H1 (cell line): Measurements from ENCODE around the gene SERPINE3. TPM values are rescaled to one million over a fixed set of nuclear protein-coding genes. Genes with fewer than 3 reads are reported as not detected.

Experiments
- CTCF ChIA-PET: fragments of 300-600 bp; sonication (Branson Sonifier 250); formaldehyde crosslinking; loops from one replicate; lab custom pipeline; 2021; ENCODE audit not compliant: partially characterized antibody; lab: Charles Lee
- POLR2A ChIA-PET: fragments of 300-600 bp; sonication (Branson Sonifier 250); formaldehyde crosslinking; loops from one replicate; lab custom pipeline; 2021; ENCODE audit warnings: inconsistent platforms; ENCODE audit not compliant: partially characterized antibody; lab: Charles Lee
- DNase-seq, 2 experiments: peaks; one replicate each; pipeline versions ENCODE4 v3.0.0 to v3.0.0-alpha.2; 2010 to 2022; ENCODE audit warnings: low spot score in 2 of 2, low read depth in 1 of 2, mixed read lengths in 1 of 2
- FAIRE-seq: peaks from 2 replicates; lab custom pipeline; 2011; peaks lifted over from hg19 to GRCh38; lab: Jason Lieb, UNC
- H2AFZ ChIP-seq: 2 replicates; pipeline ENCODE4 v1.8.1; 2012; ENCODE audit warnings: low read length, inconsistent platforms
- H2AK5ac ChIP-seq: 2 replicates; pipeline ENCODE4 v1.6.1; 2013; ENCODE audit warnings: low read depth, low read length
- H2BK120ac ChIP-seq: replicated peaks from 2 replicates; pipeline ENCODE3; 2013; ENCODE audit warnings: low read depth, low read length, inconsistent platforms
- H2BK12ac ChIP-seq: 2 replicates; pipeline ENCODE4 v1.6.1; 2013; ENCODE audit warnings: low read depth, low read length
- H2BK15ac ChIP-seq: 2 replicates; pipeline ENCODE4 v1.6.1; 2013; ENCODE audit warnings: low read length
- H2BK20ac ChIP-seq: 2 replicates; pipeline ENCODE4 v1.6.1; 2013; ENCODE audit warnings: low read length
- H2BK5ac ChIP-seq: 2 replicates; pipeline ENCODE4 v1.6.1; 2013; ENCODE audit warnings: low read depth, low read length
- H3K14ac ChIP-seq: 2 replicates; pipeline ENCODE4 v1.6.1; 2013; ENCODE audit warnings: inconsistent platforms; ENCODE audit not compliant: insufficient read length
- H3K18ac ChIP-seq: 2 replicates; pipeline ENCODE4 v1.6.1; 2013; ENCODE audit warnings: low read length; ENCODE audit errors: extremely low read depth
- H3K23ac ChIP-seq: 2 replicates; pipeline ENCODE4 v1.6.1; 2013; ENCODE audit warnings: inconsistent platforms; ENCODE audit not compliant: insufficient read length
- H3K23me2 ChIP-seq: 2 replicates; pipeline ENCODE4 v1.6.1; 2013; ENCODE audit warnings: low read depth, low read length
- H3K27ac ChIP-seq: 2 replicates; pipeline ENCODE4 v1.6.1; 2011; ENCODE audit warnings: low read depth, low read length, inconsistent platforms
- H3K27me3 ChIP-seq, 4 experiments: replicated peaks in 1 of 4; 1 replicate in 1 of 4; 2 replicates in 3 of 4; pipeline versions ENCODE4 v1.6.1 to v1.8.1; 2011 to 2013; ENCODE audit warnings: low read length in 3 of 4, mild to moderate bottlenecking in 3 of 4, inconsistent platforms in 2 of 4, mixed read lengths in 2 of 4, moderate library complexity in 1 of 4; ENCODE audit not compliant: control insufficient read depth in 3 of 4, insufficient read depth in 3 of 4; ENCODE audit errors: extremely low read depth in 1 of 4
- H3K36me3 ChIP-seq, 4 experiments: 2 replicates each; pipeline versions ENCODE4 v1.6.1 to v1.8.1; 2011 to 2013; ENCODE audit warnings: mild to moderate bottlenecking in 4 of 4, low read length in 3 of 4, moderate library complexity in 2 of 4, control low read depth in 1 of 4, inconsistent platforms in 1 of 4; ENCODE audit not compliant: insufficient read depth in 4 of 4, control insufficient read depth in 2 of 4
- H3K4ac ChIP-seq: replicated peaks from 2 replicates; pipeline ENCODE3; 2013; ENCODE audit warnings: low read length, low read depth, mixed read lengths, inconsistent platforms; ENCODE audit not compliant: insufficient read length
- H3K4me1 ChIP-seq, 4 experiments: replicated peaks in 1 of 4; 1 replicate in 1 of 4; 2 replicates in 3 of 4; pipeline versions ENCODE4 v1.6.1 to v1.8.1; 2011 to 2013; ENCODE audit warnings: low read length in 3 of 4, inconsistent platforms in 2 of 4, mixed read lengths in 1 of 4; ENCODE audit not compliant: insufficient read depth in 4 of 4, control insufficient read depth in 3 of 4
- H3K4me2 ChIP-seq, 2 experiments: 2 replicates each; pipeline versions ENCODE4 v1.6.1 to v1.8.1; 2011 to 2013; ENCODE audit warnings: low read depth in 2 of 2, low read length in 2 of 2, control low read depth in 1 of 2, inconsistent platforms in 1 of 2, mild to moderate bottlenecking in 1 of 2; ENCODE audit not compliant: insufficient read depth in 1 of 2
- H3K4me3 ChIP-seq, 4 experiments: fragments of 200-600, 300-600 bp in 1 of 4; sonication (generic), shearing (Covaris generic), sonication (Bioruptor Twin) in 1 of 4; 2 replicates each; pipeline versions ENCODE4 v1.5.1 to v1.8.1; 2011 to 2016; ENCODE audit warnings: low read length in 4 of 4, low read depth in 3 of 4, control low read depth in 2 of 4, inconsistent platforms in 2 of 4, mild to moderate bottlenecking in 2 of 4, mixed read lengths in 1 of 4, moderate library complexity in 1 of 4; ENCODE audit not compliant: insufficient read depth in 2 of 4; ENCODE audit errors: extremely low read depth in 1 of 4
- H3K56ac ChIP-seq: replicated peaks from 2 replicates; pipeline ENCODE3; 2013; ENCODE audit warnings: low read depth, mild to moderate bottlenecking, mixed read lengths, low read length, inconsistent platforms; ENCODE audit not compliant: insufficient read length
- H3K79me1 ChIP-seq: 2 replicates; pipeline ENCODE4 v1.6.1; 2013; ENCODE audit warnings: low read depth, low read length, control low read depth
- H3K79me2 ChIP-seq, 2 experiments: 2 replicates each; pipeline versions ENCODE4 v1.6.1 to v1.8.1; 2012 to 2013; ENCODE audit warnings: low read length in 2 of 2, mild to moderate bottlenecking in 2 of 2, inconsistent platforms in 1 of 2; ENCODE audit not compliant: insufficient read depth in 2 of 2, control insufficient read depth in 1 of 2
- H3K9ac ChIP-seq, 4 experiments: replicated peaks in 1 of 4; 1 replicate in 1 of 4; 2 replicates in 3 of 4; pipeline versions ENCODE4 v1.6.1 to v1.8.1; 2011 to 2013; ENCODE audit warnings: low read depth in 3 of 4, low read length in 3 of 4, control low read depth in 2 of 4, mild to moderate bottlenecking in 2 of 4, moderate library complexity in 2 of 4, inconsistent platforms in 1 of 4; ENCODE audit errors: extremely low read depth in 1 of 4
- H3K9me3 ChIP-seq, 2 experiments: 2 replicates each; pipeline versions ENCODE4 v1.6.1 to v1.8.1; 2012 to 2013; ENCODE audit warnings: mild to moderate bottlenecking in 2 of 2, moderate library complexity in 2 of 2, control low read depth in 1 of 2, inconsistent platforms in 1 of 2, low read depth in 1 of 2, low read length in 1 of 2, mixed read lengths in 1 of 2; ENCODE audit not compliant: insufficient read depth in 2 of 2
- H4K20me1 ChIP-seq, 2 experiments: replicated peaks in 1 of 2; 2 replicates each; pipeline versions ENCODE3 to v1.8.1; 2011 to 2013; ENCODE audit warnings: inconsistent platforms in 2 of 2, low read length in 2 of 2, mild to moderate bottlenecking in 1 of 2; ENCODE audit not compliant: insufficient read depth in 2 of 2, control insufficient read depth in 1 of 2
- H4K5ac ChIP-seq: 2 replicates; pipeline ENCODE4 v1.6.1; 2013; ENCODE audit warnings: low read length, low read depth, mixed read lengths, inconsistent platforms; ENCODE audit not compliant: insufficient read length
- H4K8ac ChIP-seq: 2 replicates; pipeline ENCODE4 v1.8.0; 2013; ENCODE audit warnings: mild to moderate bottlenecking, moderate library complexity, low read length, inconsistent platforms; ENCODE audit not compliant: insufficient read depth; ENCODE audit errors: extremely low read depth
- H4K91ac ChIP-seq: replicated peaks from 2 replicates; pipeline ENCODE3; 2013; ENCODE audit warnings: low read length, mixed read lengths, inconsistent platforms; ENCODE audit not compliant: insufficient read length
- BACH1 ChIP-seq: IDR thresholded peaks from 2 replicates; pipeline ENCODE4 v1.6.1; 2012; ENCODE audit warnings: low read length, improper control_type of control experiment
- BCL11A ChIP-seq, 2 experiments: IDR thresholded peaks; one replicate each; pipeline ENCODE4 v1.6.1; 2011; ENCODE audit warnings: low read depth in 2 of 2, low read length in 2 of 2, mild to moderate bottlenecking in 2 of 2
- CTCF ChIP-seq, 3 experiments: IDR thresholded peaks; 1 replicate in 2 of 3; 2 replicates in 1 of 3; pipeline versions ENCODE4 v1.5.1 to v1.6.1; 2011; ENCODE audit warnings: low read length in 3 of 3, mild to moderate bottlenecking in 3 of 3, inconsistent platforms in 2 of 3, low read depth in 1 of 3, moderate library complexity in 1 of 3; ENCODE audit not compliant: insufficient read depth in 1 of 3; ENCODE audit errors: control extremely low read depth in 1 of 3
- EZH2 ChIP-seq: fragments of 200-600 bp; sonication (generic); IDR thresholded peaks from 2 replicates; pipeline ENCODE4 v1.7.1; 2012; ENCODE audit warnings: low read depth, mild to moderate bottlenecking, moderate library complexity, low read length, inconsistent platforms; ENCODE audit not compliant: severe bottlenecking
- GABPA ChIP-seq: IDR thresholded peaks from 2 replicates; pipeline ENCODE4 v1.6.1; 2011; ENCODE audit warnings: mild to moderate bottlenecking, low read length, moderate library complexity, borderline replicate concordance; ENCODE audit not compliant: insufficient read depth
- JUN ChIP-seq: IDR thresholded peaks from 2 replicates; pipeline ENCODE4 v1.6.1; 2011; ENCODE audit warnings: low read depth, mild to moderate bottlenecking, improper control_type of control experiment, low read length
- MAFK ChIP-seq: IDR thresholded peaks from 2 replicates; pipeline ENCODE4 v1.6.1; 2012; ENCODE audit warnings: low read depth, mild to moderate bottlenecking, improper control_type of control experiment, low read length
- NRF1 ChIP-seq: IDR thresholded peaks from 2 replicates; pipeline ENCODE4 v1.6.1; 2011; ENCODE audit warnings: mild to moderate bottlenecking, low read depth, low read length, improper control_type of control experiment
- SAP30 ChIP-seq: fragments of 300-600 bp; sonication (generic); IDR thresholded peaks from 2 replicates; pipeline ENCODE4 v1.7.1; 2012; ENCODE audit warnings: low read length, moderate library complexity, mild to moderate bottlenecking, inconsistent platforms; ENCODE audit not compliant: insufficient read depth, insufficient replicate concordance
- SUZ12 ChIP-seq: fragments of 200-600 bp; sonication (generic); IDR thresholded peaks from 2 replicates; pipeline ENCODE4 v1.6.1; 2012; ENCODE audit warnings: mild to moderate bottlenecking, inconsistent platforms, low read length, moderate library complexity, mixed read lengths
- WGBS, 2 experiments: shearing (Covaris generic) in 1 of 2; methylation state at CpG; one replicate each; pipeline versions ENCODE4 v1.1.6 to v1.1.7; 2013 to 2015; ENCODE audit warnings: low lambda C conversion rate in 2 of 2, mixed read lengths in 2 of 2, inconsistent platforms in 1 of 2, low coverage in 1 of 2, missing lambda C conversion rate in 1 of 2; ENCODE audit not compliant: insufficient replicate concordance in 2 of 2, insufficient coverage in 1 of 2, insufficient read length in 1 of 2; ENCODE audit errors: extremely low coverage in 1 of 2, missing lambda C conversion rate in 1 of 2; 5-methylcytosine and 5-hydroxymethylcytosine counted together
- polyA plus RNA-seq, 7 experiments: library from polyadenylated mRNA; depleted of rRNA in 3 of 7; stranded (reverse) in 5 of 7; unstranded in 2 of 7; fragments of >200 nt in 5 of 7; fragments of 200-250 nt in 2 of 7; gene quantifications; 1 replicate in 5 of 7; 2 replicates in 1 of 7; 4 replicates in 1 of 7; pipeline versions ENCODE4 v1.2.1 to v1.2.3, GENCODE V29; 2011 to 2013; ENCODE audit warnings: missing spikeins in 2 of 7, mixed read lengths in 2 of 7
- total RNA-seq: library from RNA; stranded (reverse); fragmentation: NEBNext Ultra II Directional; extraction: Animal tissue kit (Norgen Biotek cat#: 25700); gene quantifications from 2 replicates; pipeline ENCODE4 v1.2.1, GENCODE V29; 2021

Gene SERPINE3
- total and polyA plus RNA-seq, 2 of the 8 experiments (the other 6 are each of a cell fraction or from before 2014, with no cell fraction given), result 0.34 to 1.0 TPM

DNA sequence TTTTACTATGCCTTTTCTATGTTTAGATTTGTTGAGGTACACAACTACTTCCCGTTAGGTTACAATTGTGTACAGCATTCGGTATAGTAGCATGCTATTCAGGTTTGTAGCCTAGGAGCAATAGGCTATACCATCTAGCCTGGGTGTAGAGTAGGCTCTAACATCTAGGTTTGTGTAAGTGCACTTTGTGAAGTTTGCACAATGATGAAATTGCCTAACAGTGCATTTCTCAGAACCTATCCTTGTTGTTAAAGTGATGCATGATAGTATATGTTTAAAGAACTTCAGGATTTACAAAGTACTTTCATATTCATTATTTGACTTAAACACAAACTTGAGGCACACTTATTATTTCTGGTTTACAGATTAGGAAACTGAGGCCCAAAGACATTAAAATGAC is 11.5 kb upstream of the SERPINE3 start:
- CTCF ChIA-PET, result interaction anchor here (1.1 to 2.7 kb wide), 3 partner anchors 10 to 66 kb away, joined by 3 to 16 read pairs (median 5); no protein-coding TSS in a partner anchor
- Histone ChIP-seq H4K5ac (no peak overlapping the region), H3K36me3 (no peaks in the 10 kb centered on the region), H3K79me1 (no peaks in the 10 kb centered on the region), H3K4ac (no peak overlapping the region), H3K4me1 (peaks cover 4 to 16% (median 15%) of the 10 kb centered on the region in 4 experiments; a peak in 6 of 7 replicates), H2BK5ac (no peak overlapping the region), H2AFZ (no peak overlapping the region), H2BK15ac (no peak overlapping the region), H2AK5ac (no peak overlapping the region), H3K27me3 (no peaks in the 10 kb centered on the region; a peak in 1 of 7 replicates), H3K27ac (no peak overlapping the region), H3K14ac (no peak overlapping the region), H3K56ac (no peak overlapping the region), H3K23ac (no peak overlapping the region), H3K18ac (no peak overlapping the region; the same call in 1 of the 2 replicates), H3K79me2 (no peaks in the 10 kb centered on the region), H4K20me1 (no peaks in the 10 kb centered on the region), H2BK120ac (no peak overlapping the region), H4K91ac (no peak overlapping the region), H2BK12ac (no peak overlapping the region), H4K8ac (no peak overlapping the region), H3K9ac (no peak overlapping the region), H3K9me3 (no peaks in the 10 kb centered on the region), H3K4me2 (no peak overlapping the region), H2BK20ac (no peak overlapping the region), H3K23me2 (no peaks in the 10 kb centered on the region; the same call in 1 of the 2 replicates), H3K4me3 (no peak overlapping the region)
- WGBS, 2 experiments, result 90% methylated on average over 2 of the region's 2 CpGs; no CpG with 5 or more reads in 1 of the 2 experiments
- POLR2A ChIA-PET, result interaction anchor here (0.9 to 1.7 kb wide), 3 partner anchors 25 to 151 kb away, joined by 4 read pairs; no protein-coding TSS in a partner anchor
- DNase-seq, result no peak
- TF ChIP-seq CTCF (IDR thresholded peaks at IDR 0.05; ENCODE audit: control extremely low read depth in 1 of 3, insufficient read depth in 1 of 3, low read depth in 1 of 3, low read length in 3 of 3) (no peak), EZH2 (no peak), SAP30 (no peak), BCL11A (IDR thresholded peaks at IDR 0.05; ENCODE audit: low read depth in 2 of 2, low read length in 2 of 2) (no peak), JUN (no peak), MAFK (no peak), SUZ12 (no peak), GABPA (no peak), NRF1 (no peak), BACH1 (no peak)
- no peak for FAIRE-seq
